ENCODE results near the gene ARGLU1.

The ARGLU1 gene

DNA sequence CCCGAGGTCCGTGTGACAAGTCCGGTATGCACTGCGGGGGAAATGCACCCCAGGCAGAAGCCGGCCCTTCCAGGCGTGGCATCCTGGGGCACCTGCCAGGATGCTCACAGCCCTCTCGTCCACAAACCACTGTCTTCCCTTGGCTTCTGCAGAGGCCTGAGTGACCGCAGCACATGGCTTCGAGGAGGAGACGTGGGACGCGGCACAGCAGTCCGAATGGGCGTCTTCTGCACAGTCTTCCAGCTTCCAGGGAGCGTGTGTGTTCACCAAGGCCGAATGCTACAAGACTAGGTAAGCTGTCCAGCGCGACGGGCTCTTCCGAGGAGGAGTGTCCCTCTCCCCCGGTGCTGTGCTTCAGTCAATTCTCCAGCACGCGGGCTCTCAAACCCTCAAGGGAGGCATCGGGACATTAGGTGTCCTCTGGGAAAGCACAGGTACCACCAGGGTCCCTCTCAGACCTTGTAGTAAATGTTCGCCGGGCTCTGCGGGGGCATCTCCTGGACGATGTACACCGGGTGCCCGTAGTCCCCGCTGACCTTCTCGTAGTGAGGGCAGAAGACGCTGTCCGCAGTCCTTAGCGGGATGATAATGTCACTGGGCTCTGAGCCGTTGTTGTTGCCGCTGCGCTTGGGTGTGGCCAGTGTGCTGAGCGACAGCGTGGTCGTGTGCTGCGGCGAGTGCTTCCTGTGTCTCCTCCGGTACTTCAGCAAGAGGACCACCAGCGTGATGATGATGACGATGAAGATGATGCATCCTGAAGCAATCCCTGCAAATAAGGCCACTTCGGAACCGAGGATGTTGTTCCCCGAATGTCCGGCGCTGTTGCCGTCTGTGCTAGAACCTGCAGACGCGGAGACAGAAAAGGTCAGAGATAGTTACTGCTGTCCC, 75.1 kb downstream of the ARGLU1 start:
- Mint-ChIP-seq H3K9me3 (no peaks in the 10 kb centered on the region), H3K27me3 (peaks cover 62 to 78% of the 10 kb centered on the region in 2 donors)

DNA sequence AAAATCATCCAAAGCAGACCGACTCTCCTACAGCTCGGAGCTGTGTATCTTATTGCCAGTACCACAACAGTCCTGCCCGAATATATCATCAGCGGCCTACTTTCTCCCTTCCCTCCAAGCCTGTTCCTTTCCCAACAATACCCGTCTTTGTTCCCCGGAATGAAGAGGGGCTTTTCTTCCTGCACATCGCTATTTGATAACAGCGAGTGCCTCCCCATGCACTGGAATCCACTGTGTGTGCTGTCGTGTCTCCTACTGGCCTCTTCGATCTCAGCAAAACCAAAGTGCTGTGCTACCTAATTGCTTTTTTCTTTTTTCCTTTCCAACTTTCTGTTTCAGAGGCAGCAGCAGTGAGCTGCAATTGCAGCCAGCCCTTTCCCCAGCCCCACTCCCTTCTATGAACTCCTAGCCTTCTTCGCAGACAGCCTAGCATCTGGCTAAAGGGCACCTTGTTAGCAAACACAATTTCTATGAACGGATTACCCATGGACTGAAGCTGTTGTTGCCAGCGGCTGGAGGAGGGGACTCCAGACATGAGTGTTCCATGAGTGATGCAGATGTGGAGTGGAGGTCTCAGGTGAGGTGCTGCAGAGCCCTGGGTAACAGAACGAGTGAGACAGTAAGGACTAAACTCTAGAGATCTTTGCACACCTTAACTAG, 75.9 kb downstream of the ARGLU1 start:
- Mint-ChIP-seq H3K4me1 (ENCODE audit: low read depth in 2 of 2) (peaks cover 10 to 15% of the 10 kb centered on the region in 2 donors), H3K27me3 (peaks cover 58 to 79% of the 10 kb centered on the region in 2 donors), H3K36me3 (ENCODE audit: insufficient read depth) (no peaks in the 10 kb centered on the region), H3K9me3 (no peaks in the 10 kb centered on the region), H3K4me3 (peak overlapping the region; percentile 15 to 56), H3K27ac (no peak overlapping the region)
- ATAC-seq (replicated peaks): no peak
- DNase-seq: no peak

More for the DNA sequence above, 75.1 kb downstream of the ARGLU1 start:
- no peak overlapping the region for H3K4me3 Mint-ChIP-seq
- no peak overlapping the region for H3K27ac Mint-ChIP-seq
- ATAC-seq (replicated peaks): no peak
- H3K36me3 Mint-ChIP-seq (ENCODE audit: insufficient read depth): no peaks in the 10 kb centered on the region
- H3K4me1 Mint-ChIP-seq (ENCODE audit: low read depth in 2 of 2): peaks cover 10 to 15% of the 10 kb centered on the region in 2 donors
- DNase-seq: no peak

Measured in effector memory CD8-positive, alpha-beta T cell (primary cell).